Endothelial cell (in vitro differentiated cells): ENCODE measurements around the gene CBLC. TPM values are rescaled to one million over a fixed set of nuclear protein-coding genes. Genes with fewer than 3 reads are reported as not detected.

Source experiments
- DNase-seq: peaks from one replicate; pipeline ENCODE4 v3.0.0; 2021; ENCODE audit warnings: low spot score
- H3K27ac Mint-ChIP-seq: one replicate; pipeline ENCODE4 v1.8.0; 2021; ENCODE audit warnings: mixed read lengths, inconsistent platforms; ENCODE audit not compliant: unreplicated experiment
- H3K27me3 Mint-ChIP-seq: one replicate; pipeline ENCODE4 v1.8.0; 2021; ENCODE audit warnings: mild to moderate bottlenecking, moderate library complexity, mixed read lengths, inconsistent platforms; ENCODE audit not compliant: unreplicated experiment
- H3K36me3 Mint-ChIP-seq: one replicate; pipeline ENCODE4 v1.8.0; 2021; ENCODE audit warnings: mild to moderate bottlenecking, low read depth, mixed read lengths, inconsistent platforms; ENCODE audit not compliant: unreplicated experiment
- H3K4me1 Mint-ChIP-seq: one replicate; pipeline ENCODE4 v1.8.0; 2021; ENCODE audit warnings: mild to moderate bottlenecking, mixed read lengths, inconsistent platforms; ENCODE audit not compliant: unreplicated experiment
- H3K4me3 Mint-ChIP-seq: one replicate; pipeline ENCODE4 v1.8.0; 2021; ENCODE audit warnings: mild to moderate bottlenecking, mixed read lengths, inconsistent platforms; ENCODE audit not compliant: unreplicated experiment
- H3K9me3 Mint-ChIP-seq: one replicate; pipeline ENCODE4 v1.8.0; 2021; ENCODE audit warnings: mixed read lengths, inconsistent platforms; ENCODE audit not compliant: unreplicated experiment
- CTCF ChIP-seq: fragments of 200-600 bp; sonication (generic); IDR thresholded peaks from one replicate; pipeline ENCODE4 v1.5.0; 2021; ENCODE audit warnings: antibody characterized with exemption; ENCODE audit not compliant: unreplicated experiment
- total RNA-seq: library from RNA; stranded (reverse); fragmentation: NEBNext Ultra II Directional; extraction: Animal tissue kit (Norgen Biotek cat#: 25700); gene quantifications from one replicate; pipeline ENCODE4 v1.2.1, GENCODE V29; 2021; ENCODE audit not compliant: unreplicated experiment

The CBLC gene
- total RNA-seq, 1 donor from 2014 or later: 0.85 TPM

DNA sequence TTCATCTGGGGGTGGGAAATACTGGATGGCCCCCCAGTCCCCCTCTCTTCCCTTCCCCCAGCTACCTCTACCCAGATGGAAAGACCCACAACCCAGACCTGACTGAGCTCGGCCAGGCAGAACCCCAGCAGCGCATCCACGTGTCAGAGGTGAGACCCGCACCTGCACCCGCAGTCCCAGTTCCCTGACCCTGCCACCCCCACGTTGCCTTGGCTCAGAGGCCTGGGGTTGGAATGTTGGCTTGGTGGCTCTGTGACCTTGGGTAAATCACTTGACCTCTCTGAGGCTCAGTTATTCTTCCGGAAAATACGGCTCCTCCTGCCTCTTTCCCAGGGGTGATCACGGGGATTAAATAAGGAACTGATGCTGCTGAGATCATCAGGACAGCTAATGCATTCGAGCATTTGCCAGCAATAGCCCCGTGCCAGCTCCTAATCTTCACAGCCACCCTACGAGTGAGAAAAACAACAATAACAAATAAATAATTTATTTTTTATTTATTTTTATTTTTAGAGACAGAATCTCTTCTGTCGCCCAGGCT is 12.3 kb downstream of the CBLC start:
- H3K27ac Mint-ChIP-seq: no peak overlapping the region
- H3K27me3 Mint-ChIP-seq: peaks cover 4% of the 10 kb centered on the region
- no peaks in the 10 kb centered on the region for H3K9me3 Mint-ChIP-seq
- no peaks in the 10 kb centered on the region for H3K36me3 Mint-ChIP-seq
- TF ChIP-seq CTCF: no peak
- peaks cover 4% of the 10 kb centered on the region for H3K4me1 Mint-ChIP-seq
- no peak for DNase-seq
- H3K4me3 Mint-ChIP-seq: no peak overlapping the region

- no peak for TF ChIP-seq CTCF
- no peaks in the 10 kb centered on the region for H3K9me3 Mint-ChIP-seq
- H3K36me3 Mint-ChIP-seq: no peaks in the 10 kb centered on the region
- peaks cover 17% of the 10 kb centered on the region for H3K4me1 Mint-ChIP-seq
- no peak for DNase-seq
- no peak overlapping the region for H3K27ac Mint-ChIP-seq
- no peak overlapping the region for H3K4me3 Mint-ChIP-seq
- peaks cover 6% of the 10 kb centered on the region for H3K27me3 Mint-ChIP-seq
Measured at GRCh38 chr19:44792281-44792680, 14.6 kb downstream of the CBLC start.

- DNase-seq: no peak
- no peak for TF ChIP-seq CTCF
- Mint-ChIP-seq H3K36me3 (no peaks in the 10 kb centered on the region), H3K27me3 (peaks cover 13% of the 10 kb centered on the region), H3K27ac (no peak overlapping the region), H3K9me3 (no peaks in the 10 kb centered on the region), H3K4me1 (peaks cover 19% of the 10 kb centered on the region), H3K4me3 (no peak overlapping the region)
Measured at GRCh38 chr19:44794610-44795009, 16.9 kb downstream of the CBLC start.

DNA sequence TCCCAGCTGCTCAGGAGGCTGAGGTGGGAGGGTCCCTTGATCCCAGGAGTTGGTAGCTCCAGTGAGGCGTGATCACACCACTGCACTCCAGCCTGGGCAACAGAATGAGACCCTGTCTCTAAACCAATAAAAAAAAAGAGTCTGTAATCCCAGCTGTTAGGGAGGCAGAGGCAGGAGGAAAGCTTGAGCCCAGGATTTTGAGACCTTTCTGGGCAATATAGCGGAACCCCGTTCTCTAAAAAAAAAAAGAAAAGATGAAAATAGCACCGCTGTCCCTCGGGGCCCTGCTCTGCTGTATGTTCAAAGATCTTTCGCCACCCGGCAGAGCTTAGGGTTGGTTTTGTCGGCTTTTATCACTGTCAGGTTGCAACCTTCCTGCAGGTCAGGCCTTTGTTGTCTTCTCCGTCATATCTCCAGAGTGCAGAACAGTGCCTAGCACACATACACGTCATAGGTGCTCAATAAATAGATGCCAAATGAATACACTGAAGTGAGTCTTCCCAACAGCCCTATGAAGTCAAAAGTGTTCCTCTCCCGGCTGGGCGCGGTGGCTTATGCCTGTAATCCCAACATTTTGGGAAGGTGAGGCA is 17.8 kb downstream of the CBLC start:
- no peak for TF ChIP-seq CTCF
- Mint-ChIP-seq H3K27ac (no peak overlapping the region), H3K36me3 (no peaks in the 10 kb centered on the region), H3K4me1 (peaks cover 19% of the 10 kb centered on the region), H3K27me3 (peaks cover 13% of the 10 kb centered on the region), H3K4me3 (peak overlapping the region; percentile 12), H3K9me3 (no peaks in the 10 kb centered on the region)
- DNase-seq: no peak

DNA sequence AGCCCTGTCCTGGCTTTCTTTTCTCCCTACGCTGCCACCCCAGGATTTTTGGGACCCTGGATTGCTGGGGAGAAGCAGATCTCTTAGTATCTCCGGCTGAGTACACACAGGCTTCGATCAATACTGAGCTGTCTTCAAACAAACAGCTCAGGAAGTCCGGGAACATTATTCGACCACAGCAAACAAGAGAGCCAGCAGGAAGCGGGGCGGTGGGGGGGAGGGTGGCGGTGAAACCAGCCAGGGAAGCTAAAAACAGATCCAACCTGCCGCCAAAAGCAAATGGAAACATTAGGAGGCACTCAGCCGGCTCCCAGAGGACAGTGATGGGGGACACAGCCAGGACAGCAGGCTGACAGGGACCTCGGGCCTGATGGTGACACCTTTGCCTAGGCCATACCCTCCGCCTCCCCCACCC is 19.0 kb downstream of the CBLC start:
- no peaks in the 10 kb centered on the region for H3K9me3 Mint-ChIP-seq
- peak; percentile 69 for DNase-seq
- no peak for TF ChIP-seq CTCF
- H3K27me3 Mint-ChIP-seq: peaks cover 13% of the 10 kb centered on the region
- H3K36me3 Mint-ChIP-seq: no peaks in the 10 kb centered on the region
- peak overlapping the region; percentile 91 for H3K27ac Mint-ChIP-seq
- H3K4me1 Mint-ChIP-seq: peaks cover 19% of the 10 kb centered on the region
- peak overlapping the region; percentile 54 for H3K4me3 Mint-ChIP-seq
